Mesenchymal stem cell (in vitro differentiated cells and primary cell): Measurements from ENCODE around the gene RBBP8NL. TPM values are rescaled to one million over a fixed set of nuclear protein-coding genes. Genes with fewer than 3 reads are reported as not detected.

Source experiments
- DNase-seq: peaks from one replicate; pipeline ENCODE4 v3.0.0-alpha.2; 2013
- H2AFZ ChIP-seq: one replicate; pipeline ENCODE4 v1.6.1; 2013; ENCODE audit warnings: low read depth, mild to moderate bottlenecking, control low read depth, inconsistent platforms, low read length, moderate library complexity
- H2AK5ac ChIP-seq: 2 replicates; pipeline ENCODE4 v1.6.1; 2013; ENCODE audit warnings: low read length, moderate library complexity, mild to moderate bottlenecking, inconsistent platforms; ENCODE audit not compliant: severe bottlenecking
- H2BK120ac ChIP-seq: one replicate; pipeline ENCODE4 v1.6.1; 2013; ENCODE audit warnings: low read depth, mild to moderate bottlenecking, inconsistent platforms, low read length, moderate library complexity
- H2BK12ac ChIP-seq, 2 experiments: one replicate each; pipeline ENCODE4 v1.6.1; 2013; ENCODE audit warnings: inconsistent platforms in 2 of 2, low read length in 2 of 2, mild to moderate bottlenecking in 2 of 2, moderate library complexity in 2 of 2, control low read depth in 1 of 2
- H2BK15ac ChIP-seq: one replicate; pipeline ENCODE4 v1.6.1; 2013; ENCODE audit warnings: mild to moderate bottlenecking, low read depth, inconsistent platforms; ENCODE audit not compliant: poor library complexity, severe bottlenecking
- H2BK5ac ChIP-seq: 2 replicates; pipeline ENCODE4 v1.6.1; 2013; ENCODE audit warnings: low read depth, mild to moderate bottlenecking, low read length, control low read depth, inconsistent platforms; ENCODE audit not compliant: poor library complexity, severe bottlenecking
- H3K14ac ChIP-seq, 2 experiments: one replicate each; pipeline ENCODE4 v1.6.1; 2013; ENCODE audit warnings: inconsistent platforms in 2 of 2, low read length in 2 of 2, control low read depth in 1 of 2, mild to moderate bottlenecking in 1 of 2, moderate library complexity in 1 of 2
- H3K18ac ChIP-seq, 2 experiments: one replicate each; pipeline ENCODE4 v1.6.1; 2013; ENCODE audit warnings: inconsistent platforms in 2 of 2, low read length in 2 of 2, control low read depth in 1 of 2, low read depth in 1 of 2, mild to moderate bottlenecking in 1 of 2
- H3K23ac ChIP-seq, 2 experiments: one replicate each; pipeline ENCODE4 v1.6.1; 2013; ENCODE audit warnings: inconsistent platforms in 2 of 2, low read length in 2 of 2, mild to moderate bottlenecking in 2 of 2, moderate library complexity in 2 of 2, control low read depth in 1 of 2
- H3K27ac ChIP-seq: 2 replicates; pipeline ENCODE4 v1.5.1; 2013; ENCODE audit warnings: mild to moderate bottlenecking, moderate library complexity, low read length, control low read depth, inconsistent platforms; ENCODE audit not compliant: poor library complexity, severe bottlenecking
- H3K27me3 ChIP-seq, 2 experiments: 2 replicates each; pipeline versions ENCODE4 v1.6.1 to v1.7.0; 2013; ENCODE audit warnings: low read length in 2 of 2, mild to moderate bottlenecking in 2 of 2, moderate library complexity in 2 of 2, control low read depth in 1 of 2, inconsistent platforms in 1 of 2; ENCODE audit not compliant: control insufficient read depth in 1 of 2, insufficient read depth in 1 of 2
- H3K36me3 ChIP-seq, 2 experiments: 2 replicates each; pipeline versions ENCODE4 v1.6.1 to v1.7.0; 2013; ENCODE audit warnings: low read length in 2 of 2, control low read depth in 1 of 2, inconsistent platforms in 1 of 2, low read depth in 1 of 2, mild to moderate bottlenecking in 1 of 2; ENCODE audit not compliant: insufficient read depth in 2 of 2, control insufficient read depth in 1 of 2
- H3K4ac ChIP-seq, 2 experiments: one replicate each; pipeline ENCODE4 v1.6.1; 2013; ENCODE audit warnings: inconsistent platforms in 2 of 2, low read length in 2 of 2, mild to moderate bottlenecking in 2 of 2, moderate library complexity in 2 of 2, control low read depth in 1 of 2, low read depth in 1 of 2
- H3K4me1 ChIP-seq: 2 replicates; pipeline ENCODE4 v1.6.1; 2013; ENCODE audit warnings: low read depth, low read length, control low read depth; ENCODE audit not compliant: control insufficient read depth, insufficient read depth
- H3K4me2 ChIP-seq: 2 replicates; pipeline ENCODE4 v1.6.1; 2013; ENCODE audit warnings: low read length, mild to moderate bottlenecking, inconsistent platforms; ENCODE audit not compliant: poor library complexity, severe bottlenecking
- H3K4me3 ChIP-seq, 2 experiments: 2 replicates each; pipeline versions ENCODE4 v1.5.1 to v1.7.0; 2013; ENCODE audit warnings: low read length in 2 of 2, mild to moderate bottlenecking in 2 of 2, control low read depth in 1 of 2, low read depth in 1 of 2; ENCODE audit not compliant: insufficient read depth in 1 of 2
- H3K79me1 ChIP-seq: replicated peaks from 2 replicates; pipeline ENCODE4 v1.6.1; 2013; ENCODE audit warnings: mild to moderate bottlenecking, control low read depth, low read length, inconsistent platforms; ENCODE audit not compliant: poor library complexity, severe bottlenecking
- H3K9ac ChIP-seq: 2 replicates; pipeline ENCODE4 v1.7.0; 2013; ENCODE audit warnings: mild to moderate bottlenecking, low read length, moderate library complexity
- H3K9me3 ChIP-seq: 2 replicates; pipeline ENCODE4 v1.7.0; 2013; ENCODE audit warnings: mild to moderate bottlenecking, low read length; ENCODE audit not compliant: control insufficient read depth
- H4K8ac ChIP-seq: one replicate; pipeline ENCODE4 v1.6.1; 2013; ENCODE audit warnings: inconsistent platforms, mild to moderate bottlenecking, low read length, moderate library complexity
- H4K91ac ChIP-seq: one replicate; pipeline ENCODE4 v1.6.1; 2013; ENCODE audit warnings: mild to moderate bottlenecking, low read length, inconsistent platforms
- WGBS: methylation state at CpG from one replicate; pipeline ENCODE4 v1.1.7; 2013; ENCODE audit warnings: mixed read lengths; 5-methylcytosine and 5-hydroxymethylcytosine counted together
- polyA plus RNA-seq, 2 experiments: library from polyadenylated mRNA; stranded (reverse); fragments of 200-250 nt; gene quantifications; one replicate each; pipeline ENCODE4 v1.2.3, GENCODE V29; 2013

The RBBP8NL gene, protein sequence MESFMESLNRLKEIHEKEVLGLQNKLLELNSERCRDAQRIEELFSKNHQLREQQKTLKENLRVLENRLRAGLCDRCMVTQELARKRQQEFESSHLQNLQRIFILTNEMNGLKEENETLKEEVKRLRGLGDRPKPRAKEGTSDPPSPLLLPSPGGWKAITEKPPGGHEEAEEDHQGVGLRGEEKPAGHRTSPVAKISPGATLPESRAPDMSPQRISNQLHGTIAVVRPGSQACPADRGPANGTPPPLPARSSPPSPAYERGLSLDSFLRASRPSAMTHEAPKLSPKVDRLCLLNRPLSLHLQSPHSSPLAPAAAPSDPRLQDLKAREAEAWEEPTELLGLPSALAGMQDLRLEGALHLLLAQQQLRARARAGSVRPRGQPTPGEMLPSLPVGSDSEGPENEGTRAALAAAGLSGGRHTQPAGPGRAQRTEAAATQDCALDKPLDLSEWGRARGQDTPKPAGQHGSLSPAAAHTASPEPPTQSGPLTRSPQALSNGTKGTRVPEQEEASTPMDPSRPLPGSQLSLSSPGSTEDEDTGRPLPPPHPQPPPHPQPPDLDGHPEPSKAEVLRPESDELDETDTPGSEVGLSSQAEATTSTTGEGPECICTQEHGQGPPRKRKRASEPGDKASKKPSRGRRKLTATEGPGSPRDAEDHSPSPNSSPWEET
- polyA plus RNA-seq (2013, experiment 1 of 2) = not detected
- polyA plus RNA-seq (2013, experiment 2 of 2) = not detected

DNA sequence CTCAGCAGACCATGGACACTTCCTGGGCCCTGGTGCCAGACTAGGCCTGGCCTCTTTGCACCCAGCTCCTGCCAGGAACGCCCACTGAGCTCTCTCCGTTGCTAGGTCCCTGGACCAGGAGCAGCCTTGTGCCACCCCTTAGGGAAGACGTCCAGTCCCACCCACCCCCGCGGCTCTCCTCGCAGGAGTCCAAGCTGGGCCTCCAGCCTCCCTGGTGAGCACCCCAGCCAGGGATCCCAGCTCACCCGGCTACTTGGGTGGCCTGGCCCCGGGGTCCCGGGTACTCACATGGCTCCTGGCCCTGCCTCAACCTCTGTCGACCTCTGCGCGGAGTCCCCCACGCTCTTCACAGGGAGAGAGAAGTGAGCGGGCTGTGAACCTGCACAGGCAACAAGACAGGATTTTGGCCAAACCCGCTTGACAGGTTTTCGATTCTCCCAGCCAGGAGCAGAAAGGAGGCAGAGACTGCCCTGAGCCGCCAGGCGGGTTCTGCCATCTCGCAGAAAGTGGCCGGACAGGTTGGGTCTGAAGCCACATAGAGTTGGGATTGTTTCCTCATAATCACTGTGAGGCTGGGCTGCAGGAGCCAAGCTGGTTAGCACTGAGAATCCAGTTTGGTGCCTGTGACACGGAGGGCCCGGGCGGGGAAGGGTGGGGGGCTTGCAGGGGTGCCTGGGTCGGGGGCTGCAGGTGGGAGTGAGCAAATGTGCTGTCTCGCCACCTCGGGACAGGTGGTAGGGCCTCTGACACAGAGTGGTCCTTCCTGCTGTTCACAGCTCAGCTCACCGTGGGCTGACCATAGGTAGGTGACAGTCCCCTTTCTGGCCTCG, at the start of gene RBBP8NL:
RBBP8NL (minus strand) TSS at position 368 of the 830 bp plus-strand sequence. CDS start 7,892 bp downstream, outside the sequence.
- H2BK120ac ChIP-seq = no peak within 1 kb of the TSS
- no peak within 1 kb of the TSS for H3K23ac ChIP-seq
- no peak within 1 kb of the TSS for H2BK5ac ChIP-seq
- no peak within 1 kb of the TSS for H4K91ac ChIP-seq
- H3K4me1 ChIP-seq = peaks cover 10% of the 10 kb centered on the region
- no peak within 1 kb of the TSS for H2AFZ ChIP-seq
- H3K18ac ChIP-seq = no peak within 1 kb of the TSS
- no peak within 1 kb of the TSS for H3K4me3 ChIP-seq
- H3K9me3 ChIP-seq = no peaks in the 10 kb centered on the region
- H3K79me1 ChIP-seq = no peaks in the 10 kb centered on the region
- no peak within 1 kb of the TSS for H3K4ac ChIP-seq
- H3K14ac ChIP-seq = no peak within 1 kb of the TSS
- no peak within 1 kb of the TSS for H3K27ac ChIP-seq
- WGBS = 69% methylated on average over 28 of the region's 28 CpGs
- no peak within 1 kb of the TSS for H3K4me2 ChIP-seq
- H3K27me3 ChIP-seq = peaks cover 38 to 84% of the 10 kb centered on the region in 2 experiments
- no peaks in the 10 kb centered on the region for H3K36me3 ChIP-seq
- no peak for DNase-seq
- no peak within 1 kb of the TSS for H2BK15ac ChIP-seq
- H4K8ac ChIP-seq = no peak within 1 kb of the TSS
- no peak within 1 kb of the TSS for H3K9ac ChIP-seq
- no peak within 1 kb of the TSS for H2BK12ac ChIP-seq
- H2AK5ac ChIP-seq = no peak within 1 kb of the TSS

DNA sequence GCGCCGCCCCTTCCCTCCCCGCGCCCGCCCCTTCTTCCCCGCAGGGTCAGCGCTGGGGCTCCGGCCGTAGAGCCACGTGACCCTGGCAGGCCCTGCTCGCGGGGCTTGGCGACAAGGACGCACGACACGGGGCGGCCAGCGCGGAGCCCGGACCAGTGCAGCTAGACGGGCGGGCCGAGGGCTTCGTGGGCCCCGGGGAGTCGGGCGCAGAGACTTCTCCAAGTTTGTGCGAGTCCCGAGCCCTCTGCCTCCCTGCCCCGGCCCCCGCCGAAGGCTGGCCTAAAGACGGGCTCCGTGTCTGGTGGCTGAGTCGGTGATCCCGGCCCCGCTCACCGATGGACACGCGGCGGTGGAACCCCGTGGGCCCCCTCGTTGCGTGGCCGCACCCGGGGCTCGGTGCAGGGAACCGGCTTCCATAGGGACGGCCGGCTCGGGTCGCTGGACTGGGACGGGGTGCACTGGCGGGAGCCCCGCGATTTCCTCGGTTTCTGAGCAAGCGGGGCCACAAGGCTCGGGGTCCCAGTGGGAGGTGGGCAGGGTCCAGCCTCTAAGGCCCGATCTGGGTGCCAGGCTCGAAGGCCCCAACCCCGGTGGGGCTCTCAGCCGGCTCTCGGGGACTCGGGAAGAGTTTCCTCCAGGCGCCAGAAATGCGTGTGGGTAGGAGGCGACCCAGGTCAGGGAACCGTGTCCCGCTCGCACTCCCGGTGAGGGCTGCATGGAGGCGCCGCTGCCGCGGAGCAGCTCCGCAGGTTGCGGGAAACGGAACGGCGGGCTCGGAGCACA, 48.9 kb upstream of the RBBP8NL start:
- no peak overlapping the region for H2BK15ac ChIP-seq
- peaks cover 76 to 85% of the 10 kb centered on the region in 2 experiments for H3K27me3 ChIP-seq
- H3K9me3 ChIP-seq = no peaks in the 10 kb centered on the region
- H3K18ac ChIP-seq = no peak overlapping the region
- H3K4me1 ChIP-seq = peaks cover 15% of the 10 kb centered on the region
- no peak overlapping the region for H4K8ac ChIP-seq
- no peak overlapping the region for H3K23ac ChIP-seq
- H3K14ac ChIP-seq = no peak overlapping the region
- H3K36me3 ChIP-seq = no peaks in the 10 kb centered on the region
- no peak overlapping the region for H3K27ac ChIP-seq
- H3K4me3 ChIP-seq = no peak overlapping the region
- no peak overlapping the region for H3K4ac ChIP-seq
- H3K79me1 ChIP-seq = no peaks in the 10 kb centered on the region
- no peak overlapping the region for H2AK5ac ChIP-seq
- H2BK5ac ChIP-seq = no peak overlapping the region
- no peak overlapping the region for H3K9ac ChIP-seq
- 2% methylated on average over 74 of the region's 82 CpGs for WGBS
- DNase-seq = no peak
- H3K4me2 ChIP-seq = no peak overlapping the region
- no peak overlapping the region for H2BK12ac ChIP-seq
- no peak overlapping the region for H2BK120ac ChIP-seq
- H4K91ac ChIP-seq = no peak overlapping the region
- H2AFZ ChIP-seq = no peak overlapping the region

DNA sequence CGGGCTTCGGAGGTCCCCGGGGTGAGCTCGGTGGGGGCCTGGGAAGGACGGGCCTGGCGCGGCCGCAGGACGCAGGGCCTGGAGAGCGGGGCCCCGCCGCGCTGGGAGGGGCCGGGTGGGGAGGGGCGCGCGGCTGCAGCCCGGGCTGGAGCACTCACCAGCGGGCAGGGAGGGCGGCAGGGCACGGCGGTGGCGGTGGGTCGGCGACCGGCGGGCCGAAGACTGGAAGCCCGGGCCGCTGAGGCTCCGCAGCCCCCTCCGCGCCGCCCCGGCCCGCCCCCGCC, 48.4 kb upstream of the RBBP8NL start, which contains the start of gene GATA5:
GATA5 (minus strand) TSS at position 224 of the 284 bp plus-strand sequence. CDS start 474 bp downstream, outside the sequence.
- Histone ChIP-seq H3K14ac (no peak within 1 kb of the TSS), H3K4ac (no peak within 1 kb of the TSS), H2BK5ac (no peak within 1 kb of the TSS), H3K23ac (no peak within 1 kb of the TSS), H3K4me2 (no peak within 1 kb of the TSS), H3K79me1 (no peaks in the 10 kb centered on the region), H3K4me1 (peaks cover 15% of the 10 kb centered on the region), H3K36me3 (no peaks in the 10 kb centered on the region), H2BK120ac (no peak within 1 kb of the TSS), H4K8ac (no peak within 1 kb of the TSS), H2BK15ac (no peak within 1 kb of the TSS), H3K27ac (no peak within 1 kb of the TSS), H3K18ac (no peak within 1 kb of the TSS), H3K9ac (no peak within 1 kb of the TSS), H2BK12ac (no peak within 1 kb of the TSS), H3K4me3 (no peak within 1 kb of the TSS), H3K9me3 (no peaks in the 10 kb centered on the region), H3K27me3 (peaks cover 75 to 86% of the 10 kb centered on the region in 2 experiments), H4K91ac (peak within 1 kb of the TSS; percentile 12), H2AK5ac (no peak within 1 kb of the TSS), H2AFZ (no peak within 1 kb of the TSS)
- 0% methylated on average over 6 of the region's 37 CpGs for WGBS
- no peak for DNase-seq
